HG03565 (cell line): ENCODE data around the gene GAREM1.

Experiments
- ATAC-seq: cut with Tn5 transposase; IDR thresholded peaks from one replicate; pipeline ENCODE4 v1.9.1; 2021; ENCODE audit warnings: mild to moderate bottlenecking, moderate library complexity; ENCODE audit not compliant: unreplicated experiment

The GAREM1 gene

GRCh38 chr18:32427084-32427900 lies 43.4 kb downstream of the GAREM1 start:
- ATAC-seq = no peak

GRCh38 chr18:32425466-32425865 lies 45.2 kb downstream of the GAREM1 start:
- ATAC-seq = no peak

GRCh38 chr18:32424696-32425095 lies 46.0 kb downstream of the GAREM1 start:
- no peak for ATAC-seq

GRCh38 chr18:32422978-32423740 lies 47.5 kb downstream of the GAREM1 start:
- ATAC-seq = no peak

- ATAC-seq = no peak
Observed at GRCh38 chr18:32422201-32422600, 48.5 kb downstream of the GAREM1 start.

GRCh38 chr18:32420084-32420750 lies 50.5 kb downstream of the GAREM1 start:
- ATAC-seq = no peak

- ATAC-seq = no peak
Observed at GRCh38 chr18:32418148-32418547, 52.5 kb downstream of the GAREM1 start.

- ATAC-seq = no peak
Observed at GRCh38 chr18:32405588-32405987, 65.1 kb downstream of the GAREM1 start.

GRCh38 chr18:32401621-32402020 lies 69.1 kb downstream of the GAREM1 start:
- no peak for ATAC-seq

GRCh38 chr18:32393407-32393806 lies 77.3 kb downstream of the GAREM1 start:
- no peak for ATAC-seq

GRCh38 chr18:32391126-32391525 lies 79.6 kb downstream of the GAREM1 start:
- no peak for ATAC-seq

- ATAC-seq = no peak
Observed at GRCh38 chr18:32389858-32390257, 80.8 kb downstream of the GAREM1 start.

GRCh38 chr18:32389191-32389590 lies 81.5 kb downstream of the GAREM1 start:
- ATAC-seq = no peak

- ATAC-seq = no peak
Observed at GRCh38 chr18:32386471-32386870, 84.2 kb downstream of the GAREM1 start.

GRCh38 chr18:32383050-32383819 lies 87.4 kb downstream of the GAREM1 start:
- ATAC-seq = no peak

- ATAC-seq = no peak
Observed at GRCh38 chr18:32381761-32382160, 88.9 kb downstream of the GAREM1 start.

- no peak for ATAC-seq
Observed at GRCh38 chr18:32380559-32380958, 90.1 kb downstream of the GAREM1 start.

- no peak for ATAC-seq
Observed at GRCh38 chr18:32379891-32380290, 90.8 kb downstream of the GAREM1 start.

- no peak for ATAC-seq
Observed at GRCh38 chr18:32378705-32379104, 92.0 kb downstream of the GAREM1 start.

- ATAC-seq = no peak
Observed at GRCh38 chr18:32373995-32374394, 96.7 kb downstream of the GAREM1 start.

GRCh38 chr18:32373505-32373904 lies 97.2 kb downstream of the GAREM1 start:
- ATAC-seq = no peak
